ENCODE data around the gene PCDHGB6. TPM values are rescaled to one million over a fixed set of nuclear protein-coding genes. Genes with fewer than 3 reads are reported as not detected.

Gene PCDHGB6
- total and polyA plus RNA-seq, 2 experiments from 2014 or later = 2.8 to 8.1 TPM

- Histone ChIP-seq H3F3A (replicated peaks; ENCODE audit: low read depth) (no peaks in the 10 kb centered on the region), H3K9me2 (ENCODE audit: insufficient read depth) (no peaks in the 10 kb centered on the region), H3K79me2 (replicated peaks; ENCODE audit: insufficient read depth) (0 out of 2 replicates have a peak, but pooled peaks cover 5% of the 10 kb centered on the region), H3K4me3 (peak within 1 kb of the TSS; percentile 25; the same call in 1 of the 2 replicates), H3K4me1 (ENCODE audit: insufficient read depth) (0 out of 2 replicates have a peak, but pooled peaks cover 5% of the 10 kb centered on the region), H3K27me3 (ENCODE audit: insufficient read depth) (peaks cover 7% of the 10 kb centered on the region; the same call in 1 of the 2 replicates), H2AFZ (no peak within 1 kb of the TSS), H4K20me1 (replicated peaks; ENCODE audit: insufficient read depth) (no peaks in the 10 kb centered on the region), H3K4me2 (0 out of 2 replicates have a peak within 1 kb of the TSS, but pooled peaks have one; percentile 15), H3K27ac (ENCODE audit: low read depth) (no peak within 1 kb of the TSS), H3K36me3 (ENCODE audit: insufficient read depth) (peaks cover 7% of the 10 kb centered on the region; the same call in 1 of the 2 replicates)
- ATAC-seq (no peak), DNase-seq (ENCODE audit: low spot score) (no peak)
- TF ChIP-seq, protein P1, sequence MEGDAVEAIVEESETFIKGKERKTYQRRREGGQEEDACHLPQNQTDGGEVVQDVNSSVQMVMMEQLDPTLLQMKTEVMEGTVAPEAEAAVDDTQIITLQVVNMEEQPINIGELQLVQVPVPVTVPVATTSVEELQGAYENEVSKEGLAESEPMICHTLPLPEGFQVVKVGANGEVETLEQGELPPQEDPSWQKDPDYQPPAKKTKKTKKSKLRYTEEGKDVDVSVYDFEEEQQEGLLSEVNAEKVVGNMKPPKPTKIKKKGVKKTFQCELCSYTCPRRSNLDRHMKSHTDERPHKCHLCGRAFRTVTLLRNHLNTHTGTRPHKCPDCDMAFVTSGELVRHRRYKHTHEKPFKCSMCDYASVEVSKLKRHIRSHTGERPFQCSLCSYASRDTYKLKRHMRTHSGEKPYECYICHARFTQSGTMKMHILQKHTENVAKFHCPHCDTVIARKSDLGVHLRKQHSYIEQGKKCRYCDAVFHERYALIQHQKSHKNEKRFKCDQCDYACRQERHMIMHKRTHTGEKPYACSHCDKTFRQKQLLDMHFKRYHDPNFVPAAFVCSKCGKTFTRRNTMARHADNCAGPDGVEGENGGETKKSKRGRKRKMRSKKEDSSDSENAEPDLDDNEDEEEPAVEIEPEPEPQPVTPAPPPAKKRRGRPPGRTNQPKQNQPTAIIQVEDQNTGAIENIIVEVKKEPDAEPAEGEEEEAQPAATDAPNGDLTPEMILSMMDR (conservative IDR thresholded peaks at IDR 0.05; ENCODE audit: low read depth in 2 of 2) = peak in 1 of 2 experiments; percentile 17; a peak in 1 of 4 replicates
- TF ChIP-seq ZNF114 (CRISPR knock-in tag; IDR thresholded peaks at IDR 0.05) = no peak
- Mint-ChIP-seq H3K4me3 (no peak within 1 kb of the TSS), H3K27ac (no peak within 1 kb of the TSS), H3K27me3 (ENCODE audit: insufficient read depth, low read depth, poor library complexity) (peaks cover 8% of the 10 kb centered on the region), H3K4me1 (no peaks in the 10 kb centered on the region; the same call in 2 of the 3 replicates), H3K36me3 (ENCODE audit: low read depth) (peaks cover 83% of the 10 kb centered on the region), H3K9me3 (peaks cover 87% of the 10 kb centered on the region)
Measured at GRCh38 chr5:141392429-141393198, 15.2 kb upstream of the PCDHGB6 start, which contains the start of gene PCDHGA8. PCDHGA8 (plus strand) TSS chr5:141392633; CDS start chr5:141392814, 181 bp downstream.

- Histone ChIP-seq H4K20me1 (replicated peaks; ENCODE audit: insufficient read depth) (no peaks in the 10 kb centered on the region), H3K79me2 (replicated peaks; ENCODE audit: insufficient read depth) (0 out of 2 replicates have a peak, but pooled peaks cover 5% of the 10 kb centered on the region), H3K36me3 (ENCODE audit: insufficient read depth) (peaks cover 7% of the 10 kb centered on the region; the same call in 1 of the 2 replicates), H3K4me3 (no peak overlapping the region), H3K9me2 (ENCODE audit: insufficient read depth) (no peaks in the 10 kb centered on the region), H3K4me2 (no peak overlapping the region), H2AFZ (no peak overlapping the region), H3K27ac (ENCODE audit: low read depth) (no peak overlapping the region), H3K27me3 (ENCODE audit: insufficient read depth) (peaks cover 6% of the 10 kb centered on the region; the same call in 1 of the 2 replicates), H3K4me1 (ENCODE audit: insufficient read depth) (0 out of 2 replicates have a peak, but pooled peaks cover 2% of the 10 kb centered on the region), H3F3A (replicated peaks; ENCODE audit: low read depth) (no peaks in the 10 kb centered on the region)
- H3K9me3 Mint-ChIP-seq = peaks cover 87% of the 10 kb centered on the region
- no peak for ATAC-seq
- H3K4me1 Mint-ChIP-seq = no peaks in the 10 kb centered on the region; the same call in 2 of the 3 replicates
- H3K27ac Mint-ChIP-seq = no peak overlapping the region
- no peak for DNase-seq (ENCODE audit: low spot score)
- H3K36me3 Mint-ChIP-seq (ENCODE audit: low read depth) = peaks cover 82% of the 10 kb centered on the region
- H3K4me3 Mint-ChIP-seq = no peak overlapping the region
- H3K27me3 Mint-ChIP-seq (ENCODE audit: insufficient read depth, low read depth, poor library complexity) = peaks cover 8% of the 10 kb centered on the region
- TF ChIP-seq, protein P2, sequence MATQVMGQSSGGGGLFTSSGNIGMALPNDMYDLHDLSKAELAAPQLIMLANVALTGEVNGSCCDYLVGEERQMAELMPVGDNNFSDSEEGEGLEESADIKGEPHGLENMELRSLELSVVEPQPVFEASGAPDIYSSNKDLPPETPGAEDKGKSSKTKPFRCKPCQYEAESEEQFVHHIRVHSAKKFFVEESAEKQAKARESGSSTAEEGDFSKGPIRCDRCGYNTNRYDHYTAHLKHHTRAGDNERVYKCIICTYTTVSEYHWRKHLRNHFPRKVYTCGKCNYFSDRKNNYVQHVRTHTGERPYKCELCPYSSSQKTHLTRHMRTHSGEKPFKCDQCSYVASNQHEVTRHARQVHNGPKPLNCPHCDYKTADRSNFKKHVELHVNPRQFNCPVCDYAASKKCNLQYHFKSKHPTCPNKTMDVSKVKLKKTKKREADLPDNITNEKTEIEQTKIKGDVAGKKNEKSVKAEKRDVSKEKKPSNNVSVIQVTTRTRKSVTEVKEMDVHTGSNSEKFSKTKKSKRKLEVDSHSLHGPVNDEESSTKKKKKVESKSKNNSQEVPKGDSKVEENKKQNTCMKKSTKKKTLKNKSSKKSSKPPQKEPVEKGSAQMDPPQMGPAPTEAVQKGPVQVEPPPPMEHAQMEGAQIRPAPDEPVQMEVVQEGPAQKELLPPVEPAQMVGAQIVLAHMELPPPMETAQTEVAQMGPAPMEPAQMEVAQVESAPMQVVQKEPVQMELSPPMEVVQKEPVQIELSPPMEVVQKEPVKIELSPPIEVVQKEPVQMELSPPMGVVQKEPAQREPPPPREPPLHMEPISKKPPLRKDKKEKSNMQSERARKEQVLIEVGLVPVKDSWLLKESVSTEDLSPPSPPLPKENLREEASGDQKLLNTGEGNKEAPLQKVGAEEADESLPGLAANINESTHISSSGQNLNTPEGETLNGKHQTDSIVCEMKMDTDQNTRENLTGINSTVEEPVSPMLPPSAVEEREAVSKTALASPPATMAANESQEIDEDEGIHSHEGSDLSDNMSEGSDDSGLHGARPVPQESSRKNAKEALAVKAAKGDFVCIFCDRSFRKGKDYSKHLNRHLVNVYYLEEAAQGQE (IDR thresholded peaks at IDR 0.05; ENCODE audit: unreplicated experiment) = no peak
- no peak for TF ChIP-seq POLR2AphosphoS5 (IDR thresholded peaks at IDR 0.05; ENCODE audit: low read depth)
- TF ChIP-seq JUNB (IDR thresholded peaks at IDR 0.05; ENCODE audit: unreplicated experiment) = no peak
- TF ChIP-seq NANOG (IDR thresholded peaks at IDR 0.05; ENCODE audit: borderline replicate concordance) = no peak
- no peak for TF ChIP-seq CREB1 (CRISPR knock-in tag; IDR thresholded peaks at IDR 0.05; ENCODE audit: low read depth)
- TF ChIP-seq ZNF331 (CRISPR knock-in tag; IDR thresholded peaks at IDR 0.05; ENCODE audit: low read depth) = no peak
- no peak for TF ChIP-seq EZH2 (IDR thresholded peaks at IDR 0.05; ENCODE audit: low read depth, unreplicated experiment)
Measured at GRCh38 chr5:141393267-141393666, 14.6 kb upstream of the PCDHGB6 start.

Measured in GM23338 (cell line).